GM12865 (cell line): ENCODE data around the gene MBNL2.

ENCODE experiments used
- DNase-seq: peaks from one replicate; pipeline ENCODE4 v3.0.0; 2010; ENCODE audit warnings: low read depth
- H3K4me3 ChIP-seq: 2 replicates; pipeline ENCODE4 v1.5.1; 2011; ENCODE audit warnings: mild to moderate bottlenecking, low read depth, low read length, control low read depth
- TF ChIP-seq, protein P1 (sequence below): IDR thresholded peaks from 2 replicates; pipeline ENCODE4 v1.5.1; 2011; ENCODE audit warnings: low read length, control low read depth, low read depth, inconsistent platforms; ENCODE audit not compliant: insufficient read depth; ENCODE audit errors: missing control alignments

Gene MBNL2

DNA sequence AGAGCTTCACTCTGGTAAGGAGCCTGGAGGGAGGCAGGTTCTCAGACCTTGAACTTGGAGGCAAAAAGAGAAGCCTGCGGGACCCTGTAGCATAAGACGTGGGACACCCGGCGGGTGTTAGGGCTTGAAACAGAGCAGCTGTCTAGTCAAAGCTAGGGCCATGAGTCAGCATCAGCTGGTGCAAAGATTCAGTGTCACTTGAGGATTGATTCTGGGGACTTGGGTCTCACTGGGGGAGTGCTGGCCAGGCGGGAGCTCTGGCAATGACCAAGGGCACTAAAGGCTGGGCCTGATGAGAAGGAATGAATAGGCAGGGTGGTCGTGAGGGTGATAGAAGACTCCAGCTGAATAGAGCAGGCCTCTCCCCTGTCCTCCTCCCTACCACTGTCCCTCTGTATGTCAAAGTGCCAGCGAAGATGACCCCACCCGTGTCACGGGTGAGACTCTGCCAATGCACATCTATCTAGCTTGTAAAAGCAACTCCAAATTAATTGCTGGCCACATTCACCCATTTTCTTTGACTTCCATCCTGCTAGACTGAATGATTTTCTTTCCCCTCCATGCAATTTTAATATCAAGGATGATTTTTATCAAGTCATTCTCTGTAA is 97.1 kb downstream of the MBNL2 start:
- TF ChIP-seq, protein P1, sequence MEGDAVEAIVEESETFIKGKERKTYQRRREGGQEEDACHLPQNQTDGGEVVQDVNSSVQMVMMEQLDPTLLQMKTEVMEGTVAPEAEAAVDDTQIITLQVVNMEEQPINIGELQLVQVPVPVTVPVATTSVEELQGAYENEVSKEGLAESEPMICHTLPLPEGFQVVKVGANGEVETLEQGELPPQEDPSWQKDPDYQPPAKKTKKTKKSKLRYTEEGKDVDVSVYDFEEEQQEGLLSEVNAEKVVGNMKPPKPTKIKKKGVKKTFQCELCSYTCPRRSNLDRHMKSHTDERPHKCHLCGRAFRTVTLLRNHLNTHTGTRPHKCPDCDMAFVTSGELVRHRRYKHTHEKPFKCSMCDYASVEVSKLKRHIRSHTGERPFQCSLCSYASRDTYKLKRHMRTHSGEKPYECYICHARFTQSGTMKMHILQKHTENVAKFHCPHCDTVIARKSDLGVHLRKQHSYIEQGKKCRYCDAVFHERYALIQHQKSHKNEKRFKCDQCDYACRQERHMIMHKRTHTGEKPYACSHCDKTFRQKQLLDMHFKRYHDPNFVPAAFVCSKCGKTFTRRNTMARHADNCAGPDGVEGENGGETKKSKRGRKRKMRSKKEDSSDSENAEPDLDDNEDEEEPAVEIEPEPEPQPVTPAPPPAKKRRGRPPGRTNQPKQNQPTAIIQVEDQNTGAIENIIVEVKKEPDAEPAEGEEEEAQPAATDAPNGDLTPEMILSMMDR = no peak
- DNase-seq = no peak
- H3K4me3 ChIP-seq = no peak overlapping the region

DNA sequence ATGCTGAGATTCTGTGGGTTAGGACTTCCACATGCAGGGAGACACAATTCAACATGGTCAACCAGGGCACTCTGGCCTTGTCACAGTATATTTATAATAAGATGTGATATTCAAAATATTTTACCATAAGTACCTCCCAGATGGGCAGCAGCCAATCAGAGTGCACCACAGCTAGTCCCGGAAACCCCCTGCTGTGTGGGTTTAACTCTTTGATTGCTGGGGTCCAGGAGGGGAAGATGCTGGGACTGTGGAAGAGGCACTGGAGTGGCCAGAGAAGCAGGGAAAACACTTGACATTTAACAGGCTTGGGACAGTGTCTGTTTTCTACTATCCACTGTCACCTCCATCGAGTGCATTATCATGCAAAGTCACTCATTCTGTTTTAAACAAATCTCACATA is 99.0 kb downstream of the MBNL2 start:
- no peak for DNase-seq
- no peak overlapping the region for H3K4me3 ChIP-seq
- TF ChIP-seq, protein P1 = no peak

DNA sequence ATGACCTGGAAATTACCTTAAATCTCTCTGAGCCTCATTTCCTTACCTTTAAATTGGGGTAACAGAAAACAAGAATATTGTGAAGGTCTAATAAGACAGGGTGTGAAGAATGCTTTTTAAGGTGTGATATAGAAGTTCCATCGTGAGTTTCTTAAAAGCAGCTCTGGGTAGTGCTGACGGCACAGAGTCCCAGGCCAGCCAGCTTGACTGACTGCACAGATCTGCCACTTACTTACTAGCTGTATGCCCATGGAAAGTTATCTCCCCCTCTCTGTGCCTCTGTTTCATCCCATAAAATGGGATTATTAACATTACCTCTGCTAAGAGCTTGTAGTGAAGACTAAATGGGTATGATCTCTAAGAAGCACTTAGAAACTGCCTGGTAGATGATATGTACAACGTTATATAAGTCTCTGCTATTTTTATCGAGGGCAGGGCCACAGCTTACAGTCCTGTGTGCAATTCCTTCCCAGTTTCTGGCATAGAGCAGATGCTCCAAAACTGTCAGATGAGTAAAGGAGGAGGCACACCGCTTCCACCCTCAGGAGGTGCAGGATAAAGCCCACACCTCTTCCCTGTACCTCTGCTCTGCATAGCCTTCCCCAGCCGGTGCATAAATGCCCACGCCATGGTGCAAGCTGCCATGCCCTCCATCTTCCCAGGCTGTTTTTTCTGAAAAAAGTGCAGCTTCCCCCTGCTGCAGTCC is 99.6 kb downstream of the MBNL2 start:
- TF ChIP-seq, protein P1 = no peak
- no peak for DNase-seq
- no peak overlapping the region for H3K4me3 ChIP-seq

DNA sequence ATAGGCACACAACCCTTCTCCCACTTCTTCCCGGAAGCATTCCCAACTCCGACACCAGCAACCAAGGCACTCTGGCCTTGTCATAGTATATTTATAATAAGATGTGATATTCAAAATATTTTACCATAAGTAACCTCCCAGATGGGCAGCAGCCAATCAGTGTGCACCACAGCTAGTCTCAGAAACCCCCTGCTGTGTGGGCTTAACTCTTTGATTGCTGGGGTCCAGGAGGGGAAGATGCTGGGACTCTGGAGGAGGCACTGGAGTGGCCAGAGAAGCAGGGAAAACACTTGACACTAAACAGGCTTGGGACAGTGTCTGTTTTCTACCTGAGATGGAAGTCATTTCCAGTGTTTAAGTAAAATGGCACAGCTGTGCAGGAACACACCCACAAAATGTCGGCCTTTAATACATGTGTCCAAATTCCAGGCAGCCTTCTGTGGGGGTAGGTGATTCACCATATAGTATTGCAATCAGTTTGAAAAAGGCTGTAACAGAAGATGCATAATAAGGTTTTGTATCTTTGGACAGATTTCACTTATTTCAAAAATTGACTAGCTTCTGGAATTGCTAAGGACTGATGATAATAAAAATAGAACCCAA is 100.7 kb downstream of the MBNL2 start:
- DNase-seq = no peak
- H3K4me3 ChIP-seq = no peak overlapping the region
- TF ChIP-seq, protein P1 = no peak

DNA sequence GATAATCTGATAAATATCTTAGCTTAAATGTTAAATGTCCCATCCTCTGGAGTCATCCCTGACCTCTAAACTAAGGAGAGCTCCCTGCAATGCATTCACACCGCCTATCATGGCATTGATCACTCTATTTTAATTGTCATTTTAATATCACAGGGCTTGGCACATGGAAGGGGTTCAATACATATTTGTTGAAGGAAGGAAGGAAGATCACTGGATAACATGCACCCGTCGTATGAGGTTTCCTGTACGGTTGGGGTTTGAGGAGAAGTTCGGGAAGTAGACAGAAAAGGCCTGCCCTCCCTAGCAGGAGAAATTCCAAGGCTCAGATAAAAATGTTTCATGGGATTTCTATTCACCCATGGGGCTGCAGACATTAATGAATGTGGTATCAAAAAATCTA is 102.0 kb downstream of the MBNL2 start:
- TF ChIP-seq, protein P1 = no peak
- no peak overlapping the region for H3K4me3 ChIP-seq
- no peak for DNase-seq

DNA sequence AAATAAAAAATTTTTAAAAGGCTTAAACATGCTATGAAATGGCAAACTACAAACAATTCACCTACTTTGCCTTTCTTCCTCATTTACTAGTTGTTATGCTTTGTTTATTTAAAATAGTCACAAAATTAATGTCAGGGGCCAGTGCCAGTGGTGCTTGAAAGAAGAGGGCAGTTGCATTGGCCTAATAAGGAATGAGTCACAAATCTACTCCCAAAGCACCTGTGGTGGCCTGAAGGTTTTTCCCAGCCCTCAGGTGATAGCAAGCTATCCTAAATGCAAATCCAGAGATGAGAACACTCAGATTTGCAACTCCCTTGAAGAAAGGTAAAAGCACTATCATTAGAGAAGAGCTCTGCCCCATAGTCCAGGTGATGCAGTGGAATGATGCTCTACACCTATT is 103.6 kb downstream of the MBNL2 start:
- no peak for DNase-seq
- TF ChIP-seq, protein P1 = no peak
- no peak overlapping the region for H3K4me3 ChIP-seq
